H1 (cell line): ENCODE measurements around the gene ZNF761.

Experiments
- BCL11A ChIP-seq, 2 experiments: IDR thresholded peaks; one replicate each; pipeline ENCODE4 v1.6.1; 2011; ENCODE audit warnings: low read depth in 2 of 2, low read length in 2 of 2, mild to moderate bottlenecking in 2 of 2
- EZH2 ChIP-seq: fragments of 200-600 bp; sonication (generic); IDR thresholded peaks from 2 replicates; pipeline ENCODE4 v1.7.1; 2012; ENCODE audit warnings: low read depth, mild to moderate bottlenecking, moderate library complexity, low read length, inconsistent platforms; ENCODE audit not compliant: severe bottlenecking
- MAX ChIP-seq: IDR thresholded peaks from 2 replicates; pipeline ENCODE4 v1.6.1; 2012; ENCODE audit warnings: inconsistent platforms
- POLR2AphosphoS5 ChIP-seq: IDR thresholded peaks from 2 replicates; pipeline ENCODE4 v1.6.1; 2011; ENCODE audit warnings: low read depth, low read length
- TEAD4 ChIP-seq: IDR thresholded peaks from 2 replicates; pipeline ENCODE4 v1.6.1; 2012; ENCODE audit warnings: low read depth, low read length, inconsistent platforms, mixed read lengths
- TF ChIP-seq, protein P1 (sequence below), 3 experiments: IDR thresholded peaks; 1 replicate in 2 of 3; 2 replicates in 1 of 3; pipeline versions ENCODE4 v1.5.1 to v1.6.1; 2011; ENCODE audit warnings: low read length in 3 of 3, mild to moderate bottlenecking in 3 of 3, inconsistent platforms in 2 of 3, low read depth in 1 of 3, moderate library complexity in 1 of 3; ENCODE audit not compliant: insufficient read depth in 1 of 3; ENCODE audit errors: control extremely low read depth in 1 of 3

- no peak for TF ChIP-seq POLR2AphosphoS5
- no peak for TF ChIP-seq TEAD4
- TF ChIP-seq, protein P1, sequence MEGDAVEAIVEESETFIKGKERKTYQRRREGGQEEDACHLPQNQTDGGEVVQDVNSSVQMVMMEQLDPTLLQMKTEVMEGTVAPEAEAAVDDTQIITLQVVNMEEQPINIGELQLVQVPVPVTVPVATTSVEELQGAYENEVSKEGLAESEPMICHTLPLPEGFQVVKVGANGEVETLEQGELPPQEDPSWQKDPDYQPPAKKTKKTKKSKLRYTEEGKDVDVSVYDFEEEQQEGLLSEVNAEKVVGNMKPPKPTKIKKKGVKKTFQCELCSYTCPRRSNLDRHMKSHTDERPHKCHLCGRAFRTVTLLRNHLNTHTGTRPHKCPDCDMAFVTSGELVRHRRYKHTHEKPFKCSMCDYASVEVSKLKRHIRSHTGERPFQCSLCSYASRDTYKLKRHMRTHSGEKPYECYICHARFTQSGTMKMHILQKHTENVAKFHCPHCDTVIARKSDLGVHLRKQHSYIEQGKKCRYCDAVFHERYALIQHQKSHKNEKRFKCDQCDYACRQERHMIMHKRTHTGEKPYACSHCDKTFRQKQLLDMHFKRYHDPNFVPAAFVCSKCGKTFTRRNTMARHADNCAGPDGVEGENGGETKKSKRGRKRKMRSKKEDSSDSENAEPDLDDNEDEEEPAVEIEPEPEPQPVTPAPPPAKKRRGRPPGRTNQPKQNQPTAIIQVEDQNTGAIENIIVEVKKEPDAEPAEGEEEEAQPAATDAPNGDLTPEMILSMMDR (IDR thresholded peaks at IDR 0.05; ENCODE audit: control extremely low read depth in 1 of 3, insufficient read depth in 1 of 3, low read depth in 1 of 3, low read length in 3 of 3), result peak; percentile 84 to 97 (median 90)
- no peak for TF ChIP-seq BCL11A (IDR thresholded peaks at IDR 0.05; ENCODE audit: low read depth in 2 of 2, low read length in 2 of 2)
- no peak for TF ChIP-seq EZH2
- peak; percentile 24; the same call in 1 of the 2 replicates for TF ChIP-seq MAX
Measured at GRCh38 chr19:53424968-53425597, 6.7 kb upstream of the ZNF761 start.
